ENCODE measurements around the gene INO80E. TPM values are rescaled to one million over a fixed set of nuclear protein-coding genes. Genes with fewer than 3 reads are reported as not detected.
A peak's percentile ranks its signal among the peaks of the same experiment; 100 is the strongest.

INO80E gene
- total RNA-seq, 1 experiment from 2014 or later = 94.1 TPM

- H3T11ph ChIP-seq (ENCODE audit: low read length) = no peak overlapping the region
- Mint-ChIP-seq H3K4me1 (peaks cover 29% of the 10 kb centered on the region in 2 experiments), H3K4me3 (peak overlapping the region; percentile 95 to 96), H3K9me3 (peaks cover 14 to 16% of the 10 kb centered on the region in 2 experiments), H3K36me3 (ENCODE audit: insufficient read depth in 1 of 3, low read depth in 3 of 3) (peaks cover 38 to 52% (median 49%) of the 10 kb centered on the region in 3 experiments), H3K27ac (peak overlapping the region; percentile 39 to 93 (median 69); a peak in 6 of 7 replicates), H3K27me3 (ENCODE audit: low read depth) (peaks cover 16% of the 10 kb centered on the region)
- H3K9me3 ChIP-seq (ENCODE audit: control insufficient read depth, low read depth, low read length) = peaks cover 7% of the 10 kb centered on the region
- H3K14ac ChIP-seq (ENCODE audit: insufficient read depth, low read length) = no peak overlapping the region
- no peak overlapping the region for H3K23ac ChIP-seq (ENCODE audit: insufficient read length, low read depth, low read length)
- H4K91ac ChIP-seq (ENCODE audit: insufficient read length, low read depth, low read length) = no peak overlapping the region
- H3K56ac ChIP-seq (ENCODE audit: insufficient read length, low read depth, low read length) = no peak overlapping the region
- H2BK5ac ChIP-seq (ENCODE audit: insufficient read length, low read length) = no peak overlapping the region
- no peak overlapping the region for H3K27ac ChIP-seq (ENCODE audit: insufficient read length, low read depth, low read length)
- H3K18ac ChIP-seq (ENCODE audit: insufficient read length, low read depth, low read length) = no peak overlapping the region
- peaks cover 14% of the 10 kb centered on the region for H3K23me2 ChIP-seq (ENCODE audit: insufficient read length, low read depth, low read length, poor library complexity, severe bottlenecking)
- H3K79me2 ChIP-seq (ENCODE audit: insufficient read depth, low read length) = peaks cover 5% of the 10 kb centered on the region; the same call in 1 of the 2 replicates
- peaks cover 3% of the 10 kb centered on the region; the same call in 1 of the 2 replicates for H3K4me1 ChIP-seq (ENCODE audit: insufficient read depth, low read length)
- peak overlapping the region; percentile 20 for H3K4me2 ChIP-seq (ENCODE audit: insufficient read depth, insufficient read length, low read length)
- H4K5ac ChIP-seq (ENCODE audit: insufficient read length, low read depth, low read length) = no peak overlapping the region
- WGBS (ENCODE audit: extremely low coverage, insufficient read length, low lambda C conversion rate) = no CpG with 5 or more reads among the region's 6 CpGs
- no peak overlapping the region for H2AK5ac ChIP-seq (ENCODE audit: insufficient read length, low read length)
- no peak overlapping the region for H3K4ac ChIP-seq (ENCODE audit: low read depth, low read length)
- H2BK15ac ChIP-seq (ENCODE audit: low read depth, low read length) = no peak overlapping the region
- no peaks in the 10 kb centered on the region for H4K20me1 ChIP-seq (ENCODE audit: control insufficient read depth, insufficient read depth, insufficient read length)
- no peak for TF ChIP-seq CTCF (conservative IDR thresholded peaks at IDR 0.05)
- H4K8ac ChIP-seq (replicated peaks; ENCODE audit: insufficient read length, low read depth, low read length) = no peak overlapping the region
- H3K79me1 ChIP-seq (ENCODE audit: insufficient read depth, low read depth, low read length, poor library complexity, severe bottlenecking) = peaks cover 7% of the 10 kb centered on the region
- H3K9ac ChIP-seq (ENCODE audit: extremely low read depth, insufficient read length, low read length) = no peak overlapping the region
- H2BK120ac ChIP-seq (ENCODE audit: low read depth, low read length, poor library complexity, severe bottlenecking) = no peak overlapping the region
- H2AFZ ChIP-seq (ENCODE audit: low read length) = no peak overlapping the region
- no peak overlapping the region for H2BK12ac ChIP-seq (ENCODE audit: insufficient read length, low read depth, low read length)
- H3K27me3 ChIP-seq (ENCODE audit: insufficient read depth, low read length) = peaks cover 3% of the 10 kb centered on the region; the same call in 1 of the 2 replicates
- no peak overlapping the region for H2BK20ac ChIP-seq (ENCODE audit: low read depth, low read length, poor library complexity, severe bottlenecking)
- no peak for DNase-seq
Measured at GRCh38 chr16:29975811-29976511, 20.1 kb upstream of the INO80E start.
